ENCODE measurements around the gene CADM2. TPM values are rescaled to one million over a fixed set of nuclear protein-coding genes. Genes with fewer than 3 reads are reported as not detected.
A peak's percentile ranks its signal among the peaks of the same experiment; 100 is the strongest.
"Not testable (repeated sequence)": the region's sequence is repeated elsewhere in the genome, so short reads cannot be mapped to it uniquely, and the experiment has no call there.

The CADM2 gene
- total RNA-seq, 1 donor from 2014 or later: not detected

DNA sequence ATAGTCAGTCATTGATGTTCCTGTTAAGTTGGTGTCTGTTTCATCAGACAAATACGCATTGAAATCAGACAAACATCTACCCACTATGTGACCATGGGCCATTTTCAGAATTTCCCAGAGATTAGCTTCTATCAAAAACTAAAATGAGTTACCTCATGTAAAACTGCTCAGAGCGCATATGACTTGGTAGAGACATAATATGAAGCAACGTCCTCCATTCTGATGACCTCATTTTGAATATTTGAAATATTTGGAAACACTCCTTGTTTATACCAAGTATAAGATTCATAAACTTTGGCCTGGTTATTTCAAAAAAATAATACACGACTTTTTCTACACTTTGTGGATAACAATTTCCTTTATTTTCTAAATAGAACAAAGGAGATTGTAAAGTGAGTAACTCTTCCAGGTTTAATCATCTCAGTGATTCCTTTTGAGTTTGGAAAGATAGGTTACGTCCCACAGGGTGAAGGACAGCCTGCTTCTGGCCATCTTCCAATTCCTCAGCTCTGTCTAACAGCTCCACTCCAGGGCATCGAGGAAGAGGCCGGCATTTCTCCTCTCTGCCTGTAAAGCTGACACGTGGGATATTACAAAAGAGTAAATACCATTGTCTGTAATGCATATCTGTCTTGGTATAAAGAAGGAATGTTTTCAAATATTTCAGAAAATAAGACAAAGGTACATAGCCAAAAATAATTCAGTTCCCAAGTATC lies 122.6 kb downstream of the CADM2 start:
- ATAC-seq: no peak

DNA sequence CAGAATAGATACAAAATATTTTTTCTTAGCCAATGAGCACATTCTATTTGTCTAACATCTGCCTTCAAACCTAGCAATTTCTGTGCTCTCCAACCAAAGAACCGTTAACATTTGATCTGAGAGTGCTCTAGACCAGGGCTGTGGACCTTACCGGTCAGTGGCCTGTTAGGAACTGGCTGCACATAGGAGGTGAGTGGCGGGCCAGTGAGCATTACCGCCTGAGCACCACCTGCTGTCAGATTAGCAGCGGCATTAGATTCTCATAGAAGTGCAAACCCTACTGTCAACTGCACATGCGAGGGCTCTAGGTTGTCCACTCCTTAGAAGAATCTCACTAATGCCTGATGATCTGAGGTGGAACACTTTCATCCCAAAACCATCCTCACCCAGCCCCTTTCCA lies 131.7 kb downstream of the CADM2 start:
- no peak for ATAC-seq

DNA sequence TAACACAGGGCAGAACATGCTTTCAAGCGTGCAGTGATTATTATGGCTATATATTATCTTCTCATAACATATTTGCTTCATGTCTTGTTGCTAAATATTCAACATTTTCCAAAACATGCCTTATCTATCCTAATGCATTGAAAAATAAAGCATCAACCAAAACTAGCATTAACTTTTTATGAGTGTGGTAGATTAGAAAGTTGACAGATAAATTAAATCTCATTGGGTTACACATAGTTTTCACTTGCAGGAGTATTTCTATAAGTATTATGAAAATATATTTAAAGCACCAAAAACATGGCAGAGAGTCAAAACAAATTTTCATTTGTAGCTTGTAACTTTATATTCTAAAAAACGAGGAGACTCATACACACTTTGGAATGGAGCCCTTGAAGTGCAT lies 141.5 kb downstream of the CADM2 start:
- no peak for ATAC-seq

DNA sequence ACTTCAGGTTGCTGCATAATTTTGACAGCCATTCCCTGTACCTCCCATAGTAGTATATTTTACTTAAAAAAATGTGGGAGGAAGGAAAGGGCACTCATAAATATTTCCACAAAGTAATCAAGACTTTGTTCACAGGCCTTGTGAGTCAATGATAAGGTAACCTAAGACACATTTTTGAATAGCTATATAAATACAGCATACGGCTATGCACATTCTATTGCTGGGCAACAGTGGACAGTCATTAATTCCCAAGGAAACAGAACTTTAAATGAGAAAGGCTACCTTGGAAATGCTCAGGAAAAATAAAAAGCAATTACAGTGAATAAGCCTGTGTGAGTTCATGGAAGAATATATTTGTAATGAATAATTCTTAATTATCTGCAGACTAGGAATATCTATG lies 144.0 kb downstream of the CADM2 start:
- ATAC-seq: no peak

DNA sequence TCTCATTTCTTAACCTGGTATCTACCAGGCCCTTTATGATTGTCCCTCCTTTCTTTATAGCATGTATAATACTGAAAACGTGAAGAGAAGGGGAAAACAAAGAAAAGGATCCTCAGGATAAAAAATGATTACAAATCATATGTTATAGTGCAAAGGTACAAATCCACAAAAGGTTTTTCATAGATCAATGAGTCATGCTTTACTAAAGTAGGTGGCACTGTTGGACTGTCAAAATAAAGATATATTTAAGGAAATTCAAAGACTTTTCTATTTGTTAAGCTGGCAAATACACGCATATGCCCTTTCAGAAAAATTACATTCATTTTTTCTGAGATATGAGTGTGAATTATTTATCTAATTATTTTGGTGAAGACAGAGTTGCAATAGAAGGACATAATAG lies 151.6 kb downstream of the CADM2 start:
- no peak for ATAC-seq

DNA sequence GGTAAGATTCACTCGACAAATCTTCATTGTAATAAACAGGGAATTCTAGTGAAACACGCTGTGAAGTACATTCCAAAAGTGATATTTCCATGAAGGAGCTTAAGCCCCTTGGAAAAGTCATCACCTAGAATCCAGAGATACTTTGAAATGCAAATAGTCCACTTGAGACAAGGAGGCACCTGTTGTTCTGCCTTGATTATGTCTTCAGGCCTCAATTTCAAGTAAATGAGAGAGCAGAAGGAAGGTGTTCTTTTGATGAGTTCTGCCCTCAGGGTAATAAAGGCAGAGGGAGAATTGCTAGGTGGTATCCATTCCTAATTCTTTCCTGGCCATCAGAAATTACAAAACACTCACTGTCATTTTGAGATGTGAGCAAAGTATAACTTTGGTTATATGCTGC lies 162.1 kb downstream of the CADM2 start:
- ATAC-seq: no peak

DNA sequence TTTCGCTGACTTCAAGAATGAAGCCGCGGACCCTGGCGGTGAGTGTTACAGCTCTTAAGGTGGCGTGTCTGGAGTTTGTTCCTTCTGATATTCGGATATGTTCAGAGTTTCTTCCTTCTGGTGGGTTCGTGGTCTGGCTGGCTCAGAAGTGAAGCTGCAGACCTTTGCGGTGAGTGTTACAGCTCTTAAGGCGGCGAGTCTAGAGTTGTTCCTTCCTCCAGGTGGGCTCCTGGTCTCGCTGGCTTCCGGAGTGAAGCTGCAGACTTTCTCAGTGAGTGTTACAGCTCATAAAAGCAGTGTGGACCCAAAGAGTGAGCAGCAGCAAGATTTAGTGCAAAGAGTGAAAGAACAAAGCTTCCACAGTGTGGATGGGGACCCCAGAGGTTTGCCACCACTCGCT lies 174.1 kb downstream of the CADM2 start:
- not testable (repeated sequence) for ATAC-seq

DNA sequence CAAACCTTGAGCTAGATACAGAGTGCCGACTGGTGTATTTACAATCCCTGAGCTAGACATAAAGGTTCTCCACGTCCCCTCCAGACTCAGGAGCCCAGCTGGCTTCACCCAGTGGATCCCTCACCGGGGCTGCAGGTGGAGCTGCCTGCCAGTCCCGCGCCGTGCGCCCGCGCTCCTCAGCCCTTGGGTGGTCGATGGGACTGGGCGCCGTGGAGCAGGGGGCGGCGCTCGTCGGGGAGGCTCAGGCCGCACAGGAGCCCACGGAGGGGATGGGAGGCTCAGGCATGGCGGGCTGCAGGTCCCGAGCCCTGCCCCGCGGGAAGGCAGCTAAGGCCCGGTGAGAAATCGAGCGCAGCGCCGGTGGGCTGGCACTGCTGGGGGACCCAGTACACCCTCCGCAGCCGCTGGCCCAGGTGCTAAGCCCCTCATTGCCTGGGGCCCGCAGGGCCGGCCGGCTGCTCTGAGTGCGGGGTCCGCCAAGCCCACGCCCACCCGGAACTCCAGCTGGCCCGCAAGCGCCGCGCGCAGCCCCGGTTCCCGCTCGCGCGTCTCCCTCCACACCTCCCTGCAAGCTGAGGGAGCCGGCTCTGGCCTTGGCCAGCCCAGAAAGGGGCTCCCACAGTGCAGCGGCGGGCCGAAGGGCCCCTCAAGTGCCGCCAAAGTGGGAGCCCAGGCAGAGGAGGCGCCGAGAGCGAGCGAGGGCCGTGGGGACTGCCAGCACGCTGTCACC lies 175.1 kb downstream of the CADM2 start:
- not testable (repeated sequence) for ATAC-seq

DNA sequence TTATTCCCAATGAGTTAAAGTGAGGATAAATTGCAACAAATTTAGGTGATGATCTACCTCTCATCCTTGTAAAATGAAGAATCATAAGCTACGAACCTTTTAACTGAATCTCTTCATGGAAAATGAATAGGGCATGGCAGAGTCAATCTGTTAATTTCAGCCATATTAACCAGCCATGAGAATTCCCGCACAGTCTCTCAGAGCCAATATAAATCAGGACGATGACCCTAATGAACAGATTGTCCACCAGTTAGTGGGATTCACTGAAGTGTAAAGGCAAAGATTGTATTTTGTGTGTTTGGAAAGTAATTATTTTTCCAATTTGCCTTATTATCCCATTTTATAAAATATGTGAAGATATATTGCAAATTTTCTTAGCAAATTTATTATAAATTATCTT lies 183.8 kb downstream of the CADM2 start:
- no peak for ATAC-seq

DNA sequence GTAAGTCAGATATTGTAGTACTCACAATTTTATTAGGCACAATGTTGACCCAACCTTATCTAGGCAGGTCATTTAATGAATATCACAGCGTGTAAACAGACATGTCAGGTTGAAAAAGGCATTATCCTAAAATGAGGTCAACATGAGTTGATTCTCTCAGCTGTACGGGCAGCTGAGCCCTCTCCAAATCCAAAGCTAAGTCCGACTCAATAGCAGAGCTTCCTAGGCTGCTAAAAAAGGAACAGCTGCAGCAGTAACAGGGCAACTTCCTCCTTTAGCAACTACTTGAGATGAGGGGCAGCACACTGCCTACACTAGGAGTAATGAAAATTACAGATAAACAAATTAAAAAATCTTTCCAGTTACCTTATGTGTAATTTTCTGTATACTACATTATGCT lies 189.2 kb downstream of the CADM2 start:
- no peak for ATAC-seq

DNA sequence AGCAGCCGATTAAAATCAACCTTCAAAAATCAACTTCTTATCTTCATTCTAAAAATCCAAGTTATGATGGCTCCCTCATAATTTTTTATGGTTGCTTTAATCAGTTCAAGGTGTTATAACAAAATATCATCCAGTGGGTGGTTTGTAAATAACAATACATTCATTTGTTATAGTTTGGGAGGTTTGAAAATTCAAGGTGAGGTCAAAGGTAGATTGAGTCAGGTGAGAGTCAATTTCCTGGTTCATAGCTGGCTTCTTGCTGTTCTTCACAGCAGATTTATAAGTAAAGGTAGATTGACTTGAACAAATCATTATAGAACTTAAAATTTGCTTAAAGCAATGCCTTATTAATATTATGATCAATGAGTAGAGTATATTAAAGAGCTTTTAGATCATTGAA lies 192.8 kb downstream of the CADM2 start:
- ATAC-seq: no peak

DNA sequence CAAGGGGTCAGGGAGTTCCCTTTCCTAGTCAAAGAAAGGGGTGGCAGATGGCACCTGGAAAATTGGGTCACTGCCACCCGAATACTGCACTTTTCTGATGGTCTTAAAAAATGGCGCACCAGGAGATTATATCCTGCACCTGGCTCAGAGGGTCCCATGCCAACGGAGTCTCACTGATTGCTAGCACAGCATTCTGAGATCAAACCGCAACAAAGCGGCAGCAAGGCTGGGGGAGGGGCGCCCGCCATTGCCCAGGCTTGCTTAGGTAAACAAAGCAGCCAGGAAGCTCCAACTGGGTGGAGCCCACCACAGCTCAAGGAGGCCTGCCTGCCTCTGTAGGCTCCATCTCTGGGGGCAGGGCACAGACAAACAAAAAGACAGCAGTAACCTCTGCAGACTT lies 194.5 kb downstream of the CADM2 start:
- not testable (repeated sequence) for ATAC-seq

DNA sequence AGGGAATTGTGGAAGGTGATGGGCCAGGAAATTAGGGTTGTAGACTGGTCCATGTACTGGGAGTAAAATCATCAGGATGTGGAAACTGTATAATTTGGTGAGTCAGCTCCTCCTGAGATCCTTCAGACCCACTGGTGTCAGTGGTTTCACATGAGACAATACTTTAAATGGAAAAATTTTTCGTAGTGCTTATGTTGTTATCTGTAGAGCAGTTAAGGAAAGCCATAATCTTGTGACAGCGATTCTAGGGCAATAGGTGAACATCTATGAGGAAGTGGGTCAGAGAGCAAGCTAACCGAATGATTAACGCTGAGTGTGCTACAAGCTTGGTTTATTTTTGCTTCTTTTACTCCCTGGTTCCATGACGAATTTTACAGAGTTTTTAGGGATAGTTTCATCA lies 200.6 kb downstream of the CADM2 start:
- ATAC-seq: no peak

DNA sequence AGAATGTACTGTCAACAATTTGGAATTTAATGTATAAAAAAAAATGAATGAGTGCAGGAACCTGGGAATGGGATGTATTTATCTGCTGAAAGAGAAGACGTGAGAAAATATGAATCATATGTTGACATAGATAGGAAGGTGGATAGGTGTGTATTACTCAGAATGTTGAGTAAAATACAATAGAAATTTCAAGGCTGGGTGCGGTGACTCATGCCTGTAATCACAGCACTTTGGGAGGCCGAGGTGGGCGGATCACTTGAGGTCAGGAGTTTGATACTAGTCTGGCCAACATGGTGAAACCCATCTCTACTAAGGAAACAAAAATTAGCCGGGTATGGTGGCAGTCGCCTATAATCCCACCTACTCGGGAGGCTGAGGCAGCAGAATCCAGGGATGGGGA lies 202.8 kb downstream of the CADM2 start:
- ATAC-seq: peak; percentile 99

DNA sequence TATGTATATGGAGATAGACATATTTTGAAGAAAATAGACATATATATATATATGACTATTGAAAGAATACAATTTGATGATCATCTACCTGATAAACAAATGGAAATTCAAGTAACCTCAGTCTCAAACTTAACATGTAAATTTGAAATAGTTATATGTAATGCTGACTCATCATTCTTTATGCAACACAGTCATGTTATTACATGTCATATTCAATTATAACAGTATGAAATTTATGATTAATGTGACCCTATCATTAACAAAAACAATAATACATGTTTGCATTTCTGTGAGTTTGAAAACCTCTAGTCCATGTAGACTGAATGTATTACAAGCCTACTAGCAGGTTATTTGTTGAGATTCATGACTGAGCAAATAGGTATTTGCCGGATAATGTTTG lies 204.1 kb downstream of the CADM2 start:
- ATAC-seq: peak; percentile 55

DNA sequence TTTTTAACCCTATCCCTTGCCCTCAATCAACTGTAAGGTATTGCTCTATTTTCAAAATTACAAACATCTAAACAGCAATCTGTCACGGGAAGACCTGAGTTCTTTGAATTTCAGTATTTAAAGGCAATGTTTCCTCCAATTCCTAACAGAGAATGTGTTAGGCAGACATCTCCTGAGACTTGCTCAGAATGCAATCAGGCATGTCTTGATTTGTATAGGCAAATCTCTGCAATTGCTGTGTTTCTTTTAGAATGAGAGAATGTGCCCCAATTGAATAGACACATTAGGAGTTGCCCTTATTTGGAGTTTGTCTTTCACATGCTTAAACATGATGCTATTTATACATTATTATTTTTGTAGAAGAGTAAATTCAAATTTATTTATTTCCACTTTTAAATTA lies 205.6 kb downstream of the CADM2 start:
- ATAC-seq: peak; percentile 42

DNA sequence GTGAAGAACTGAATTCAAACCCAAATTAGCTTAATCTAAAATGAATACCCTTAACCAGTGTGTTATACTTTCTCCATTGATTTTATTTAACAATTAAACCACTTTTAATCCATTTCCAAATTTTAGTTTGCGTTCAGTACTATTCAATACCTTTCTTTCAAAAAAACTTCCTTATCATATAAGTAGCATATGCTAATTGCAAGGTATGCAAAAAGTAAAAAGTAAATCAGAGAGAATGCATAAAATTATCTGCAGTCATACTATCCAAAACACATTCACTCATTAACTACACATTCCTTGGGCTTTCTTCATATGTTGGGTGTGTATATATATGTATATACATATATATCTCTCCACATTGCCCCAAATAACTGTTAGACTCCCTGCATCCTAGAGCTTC lies 208.8 kb downstream of the CADM2 start:
- no peak for ATAC-seq

DNA sequence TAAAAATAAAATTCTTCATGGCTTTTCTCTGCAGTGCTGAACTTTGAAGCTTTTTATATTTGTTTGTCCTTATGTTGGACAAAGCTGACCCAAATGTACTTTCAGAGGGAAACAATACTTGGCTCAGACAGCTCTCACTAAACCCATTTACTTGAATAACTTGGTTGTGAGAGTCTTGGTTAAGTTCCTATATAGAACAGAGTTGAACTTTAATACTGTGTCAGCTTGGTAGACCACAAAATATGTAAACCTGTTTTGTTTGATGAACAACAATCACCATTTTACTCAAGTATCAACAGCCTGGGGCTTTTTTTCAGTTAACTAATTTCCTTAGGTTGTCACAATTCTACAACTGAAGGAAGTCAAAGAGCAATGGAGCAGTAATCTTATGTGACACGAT lies 211.9 kb downstream of the CADM2 start:
- ATAC-seq: peak; percentile 67

DNA sequence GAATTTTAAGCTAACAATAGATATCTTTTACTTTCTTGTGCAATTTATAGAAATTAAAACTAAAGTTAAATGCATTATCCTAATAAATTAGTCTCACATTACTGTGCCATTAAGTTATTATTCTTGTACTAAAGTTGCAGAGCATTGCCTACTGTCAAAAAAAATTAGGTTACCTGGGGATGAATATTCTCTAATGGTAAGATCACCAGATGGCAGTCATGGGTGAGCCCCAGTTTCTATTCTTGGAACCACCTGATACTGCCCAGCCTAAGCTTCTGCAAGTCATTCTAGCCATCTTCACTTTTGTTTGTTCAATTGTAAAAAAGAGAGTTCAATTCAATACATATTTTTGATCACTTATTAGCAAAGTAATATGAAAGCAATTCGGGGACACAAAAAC lies 213.2 kb downstream of the CADM2 start:
- no peak for ATAC-seq

DNA sequence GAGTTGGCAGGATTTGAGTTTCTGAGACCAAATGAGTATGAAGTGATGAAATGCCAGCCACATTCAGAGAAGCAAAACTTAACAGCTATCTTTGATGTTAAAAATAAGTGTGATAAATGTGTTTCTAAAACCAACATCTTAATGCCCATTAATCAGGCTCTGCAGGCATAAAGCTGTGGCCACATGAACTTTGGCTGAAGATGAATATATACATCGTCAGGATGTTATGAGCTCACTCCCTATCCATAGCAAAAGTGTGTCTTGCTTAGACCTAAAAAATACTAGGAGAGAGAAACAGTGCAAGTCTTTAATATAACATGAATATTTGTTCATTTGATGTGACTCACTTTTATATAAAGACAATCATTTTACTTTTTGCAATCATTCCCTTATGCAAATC lies 218.0 kb downstream of the CADM2 start:
- ATAC-seq: no peak

DNA sequence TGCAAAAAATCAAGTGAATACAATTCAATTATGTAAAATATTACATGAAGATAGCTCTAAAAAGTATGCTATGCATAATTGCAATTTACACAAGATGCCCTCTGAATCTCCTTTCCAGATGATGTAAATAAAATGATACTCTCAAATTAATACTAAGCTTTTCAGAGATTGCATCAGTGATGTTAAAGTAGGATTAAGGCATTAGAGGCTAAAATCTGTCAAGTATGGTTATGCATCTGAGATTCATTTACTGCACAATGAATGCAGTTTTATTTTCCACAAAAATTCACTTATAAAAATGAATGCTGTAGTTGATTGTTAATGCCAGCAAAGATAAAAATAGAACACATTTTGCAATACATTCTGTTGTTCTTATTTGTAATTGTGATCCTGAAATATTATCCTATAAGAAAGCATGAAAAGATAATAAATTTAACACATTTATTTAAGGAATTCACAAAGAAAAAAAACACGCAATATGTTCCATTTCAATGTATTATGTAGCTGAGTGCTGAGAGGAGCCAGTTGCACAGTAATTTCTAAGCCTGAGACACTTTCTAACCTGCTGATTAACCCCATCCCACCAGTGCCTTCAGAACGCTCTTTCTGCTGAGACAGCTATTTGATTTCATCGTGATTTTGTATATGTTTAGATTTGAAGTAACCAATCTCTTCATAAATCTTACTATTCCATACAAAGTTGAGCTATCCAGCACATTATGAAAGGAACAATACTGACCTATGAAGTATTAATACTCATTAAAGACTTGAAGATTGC lies 224.4 kb downstream of the CADM2 start:
- ATAC-seq: no peak

DNA sequence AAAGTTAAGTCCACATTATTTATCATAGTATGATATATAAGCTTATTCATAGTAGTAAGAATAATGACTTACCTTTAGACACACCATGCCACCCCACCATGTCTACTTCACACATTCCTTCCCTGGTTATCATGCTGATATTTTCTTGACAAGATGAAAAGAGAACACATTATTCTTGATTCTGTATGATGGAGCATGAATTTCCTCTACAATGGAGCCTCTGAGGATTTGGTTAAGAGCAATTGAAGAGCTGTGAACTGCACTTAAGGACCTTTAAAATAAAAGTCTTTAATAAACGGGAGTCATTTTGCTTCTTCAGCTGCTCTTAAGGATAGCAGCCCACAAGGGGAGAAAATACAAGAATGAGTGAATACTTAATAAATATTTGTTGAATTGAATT lies 226.7 kb downstream of the CADM2 start:
- ATAC-seq: no peak

DNA sequence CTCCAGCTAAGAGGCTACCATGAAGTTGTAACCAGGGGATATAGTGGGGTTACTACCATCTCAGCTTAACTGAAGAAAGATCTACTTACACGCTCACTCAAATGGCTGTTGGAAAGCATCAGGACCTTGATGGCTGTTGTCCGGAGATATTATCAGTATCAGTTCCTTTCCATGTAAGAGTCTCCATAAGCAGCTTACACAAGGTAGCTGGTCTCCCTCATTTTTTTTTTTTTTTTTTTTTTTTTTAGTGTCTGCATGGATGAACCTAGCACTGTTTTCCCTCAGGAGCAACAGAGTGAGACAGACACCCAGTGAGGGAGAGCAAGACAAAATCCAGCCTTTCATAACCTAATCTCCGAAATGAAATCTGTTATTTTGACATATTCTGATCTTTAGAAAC lies 230.9 kb downstream of the CADM2 start:
- ATAC-seq: no peak

DNA sequence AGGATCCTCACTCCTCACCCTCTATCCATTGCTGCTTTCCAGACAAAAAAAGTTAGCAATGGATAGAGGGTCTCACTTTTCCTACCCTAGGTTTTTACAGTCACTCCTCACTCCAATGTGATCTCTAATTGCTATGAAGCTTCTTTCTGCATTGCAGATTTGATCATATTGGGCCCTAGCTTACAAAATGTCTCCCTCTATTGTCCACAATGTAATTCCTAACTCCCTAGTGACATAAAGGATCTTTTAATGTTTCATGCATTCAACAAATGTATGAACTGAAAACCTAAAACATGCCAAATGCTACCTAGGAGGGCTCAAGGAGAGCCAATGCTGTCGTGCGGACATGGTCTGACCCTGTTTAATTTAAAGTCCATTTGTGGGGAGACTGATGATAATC lies 234.8 kb downstream of the CADM2 start:
- no peak for ATAC-seq
